Ovary (tissue), 9 donors: ENCODE measurements around the gene COL26A1. TPM values are rescaled to one million over a fixed set of nuclear protein-coding genes. Genes with fewer than 3 reads are reported as not detected.

Experiments used
- DNase-seq, 5 donors: peaks; one replicate each; pipeline ENCODE4 v3.0.0-alpha.2; 2019 to 2020
- H3K27ac ChIP-seq, 2 donors: fragments of 200-600 bp; one replicate each; pipeline versions ENCODE4 v1.5.1 to v1.8.0; 2019 to 2022
- H3K27me3 ChIP-seq: fragments of 200-600 bp; one replicate; pipeline ENCODE4 v1.8.0; 2022
- H3K36me3 ChIP-seq: fragments of 200-600 bp; sonication (generic); one replicate; pipeline ENCODE4 v1.5.1; 2019
- H3K4me1 ChIP-seq: one replicate; pipeline ENCODE4 v1.8.1; 2013; ENCODE audit warnings: mild to moderate bottlenecking, moderate library complexity; ENCODE audit not compliant: insufficient read depth
- H3K4me3 ChIP-seq: fragments of 200-600 bp; sonication (generic); one replicate; pipeline ENCODE4 v1.5.1; 2017
- H3K9me3 ChIP-seq, 2 donors: fragments of 200-600 bp in 1 of 2; sonication (generic) in 1 of 2; one replicate each; pipeline versions ENCODE4 v1.5.1 to v1.8.1; 2013 to 2019; ENCODE audit warnings: mild to moderate bottlenecking in 1 of 2, moderate library complexity in 1 of 2
- CTCF ChIP-seq, 3 donors: fragments of 450-650 bp in 2 of 3; fragments of 200-600 bp in 1 of 3; IDR thresholded peaks; one replicate each; pipeline versions ENCODE4 v1.5.1 to v1.8.0; 2016 to 2022; ENCODE audit warnings: antibody characterized with exemption in 3 of 3, mild to moderate bottlenecking in 1 of 3
- EP300 ChIP-seq: sonication (generic); formaldehyde crosslinking; IDR thresholded peaks from one replicate; pipeline ENCODE4 v1.6.1; 2017; ENCODE audit warnings: antibody characterized with exemption
- POLR2A ChIP-seq: fragments of 450-650 bp; IDR thresholded peaks from one replicate; pipeline ENCODE4 v1.6.1; 2017; ENCODE audit warnings: antibody characterized with exemption, mild to moderate bottlenecking, moderate library complexity
- WGBS, 3 donors: extraction: QIAGEN DNeasy Blood & Tissue Kit in 1 of 3; methylation state at CpG; one replicate each; pipeline versions ENCODE4 v1.1.5 to v1.1.7; 2013 to 2017; 5-methylcytosine and 5-hydroxymethylcytosine counted together
- intact Hi-C, 4 donors: fragments of 100-400 bp; cut with DNase I; formaldehyde crosslinking; loops; one replicate each; pipeline versions ENCODE4 v1.11.0 to v1.15.1; 2022 to 2023
- polyA plus RNA-seq, 2 donors: library from polyadenylated mRNA; stranded (reverse); fragments of 200-250 nt in 1 of 2; fragments of 350-450 nt in 1 of 2; fragmentation: Illumina TruSeq in 1 of 2; extraction: RNeasy Lipid Tissue Mini Kit (QIAGEN cat#74804) in 1 of 2; gene quantifications; one replicate each; pipeline ENCODE4 v1.2.3, GENCODE V29; 2013 to 2014
- total RNA-seq, 7 donors: library from RNA; depleted of rRNA in 2 of 7; stranded (reverse); fragments of >200 nt in 2 of 7; fragmentation: NEBNext Ultra II Directional in 3 of 7; extraction: Animal tissue kit (Norgen Biotek cat#: 25700) in 3 of 7; gene quantifications; one replicate each; pipeline versions ENCODE4 v1.1.0 to v1.2.4, GENCODE V29; 2016 to 2023
- donor health status: DM: no; HTN: no; CAD: no; lungs with moderate emphysema.
- donor health status: DM: no; HTN: no; CAD: no.
- donor health status: Bipolar disorder and iron deficiency.
- donor health status: DM: yes; HTN: yes; CAD: no.
- donor health status: DM: no; HTN: no; CAD: no.
- donor health status: DM: yes; HTN: yes; CAD: no.

Gene COL26A1
- total and polyA plus RNA-seq, 9 donors, result 0.17 to 2.3 (median 0.40) TPM

GRCh38 chr7:101594790-101595189, 232.1 kb downstream of the COL26A1 start:
- Histone ChIP-seq H3K4me3 (no peak overlapping the region), H3K27ac (no peak overlapping the region), H3K9me3 (no peaks in the 10 kb centered on the region), H3K4me1 (no peaks in the 10 kb centered on the region), H3K36me3 (no peaks in the 10 kb centered on the region), H3K27me3 (no peaks in the 10 kb centered on the region)
- intact Hi-C loops, result no loop called here
- DNase-seq, result no peak
- 84 to 89% (median 85%) methylated on average over 3 of the region's 3 CpGs for WGBS, 3 donors
- TF ChIP-seq EP300 (no peak), POLR2A (no peak), CTCF (IDR thresholded peaks at IDR 0.05) (no peak)

GRCh38 chr7:101595246-101595645, 232.6 kb downstream of the COL26A1 start:
- DNase-seq, result no peak
- WGBS, 3 donors, result 83 to 96% (median 96%) methylated on average over 1 of the region's 1 CpG
- no peaks in the 10 kb centered on the region for H3K9me3 ChIP-seq
- no peaks in the 10 kb centered on the region for H3K27me3 ChIP-seq
- H3K4me3 ChIP-seq, result no peak overlapping the region
- no peaks in the 10 kb centered on the region for H3K4me1 ChIP-seq
- TF ChIP-seq EP300 (no peak), POLR2A (no peak), CTCF (IDR thresholded peaks at IDR 0.05) (no peak)
- no peaks in the 10 kb centered on the region for H3K36me3 ChIP-seq
- H3K27ac ChIP-seq, result no peak overlapping the region
- intact Hi-C loops, result no loop called here

GRCh38 chr7:101595766-101596537, 233.3 kb downstream of the COL26A1 start:
- intact Hi-C loops, result no loop called here
- H3K4me1 ChIP-seq, result no peaks in the 10 kb centered on the region
- no peak for DNase-seq
- no peaks in the 10 kb centered on the region for H3K27me3 ChIP-seq
- TF ChIP-seq POLR2A (no peak), EP300 (no peak), CTCF (IDR thresholded peaks at IDR 0.05) (no peak)
- no peaks in the 10 kb centered on the region for H3K36me3 ChIP-seq
- H3K27ac ChIP-seq, result no peak overlapping the region
- WGBS, 3 donors, result 87 to 91% (median 88%) methylated on average over 4 of the region's 4 CpGs
- no peaks in the 10 kb centered on the region for H3K9me3 ChIP-seq
- no peak overlapping the region for H3K4me3 ChIP-seq

GRCh38 chr7:101596898-101597297, 234.2 kb downstream of the COL26A1 start:
- Histone ChIP-seq H3K9me3 (no peaks in the 10 kb centered on the region), H3K27ac (no peak overlapping the region), H3K36me3 (no peaks in the 10 kb centered on the region), H3K27me3 (no peaks in the 10 kb centered on the region), H3K4me1 (no peaks in the 10 kb centered on the region), H3K4me3 (no peak overlapping the region)
- TF ChIP-seq CTCF (IDR thresholded peaks at IDR 0.05) (no peak), POLR2A (no peak), EP300 (no peak)
- DNase-seq, result no peak
- 45 to 66% (median 56%) methylated on average over 1 of the region's 1 CpG for WGBS, 3 donors
- intact Hi-C loops, result no loop called here
